GM12801 (cell line): ENCODE measurements around the gene ABCF2.

Experiments used
- TF ChIP-seq, protein P1 (sequence below): IDR thresholded peaks from one replicate; pipeline ENCODE4 v1.5.1; 2011; ENCODE audit warnings: control low read depth; ENCODE audit not compliant: insufficient read length; ENCODE audit errors: extremely low read depth

ABCF2 gene

DNA sequence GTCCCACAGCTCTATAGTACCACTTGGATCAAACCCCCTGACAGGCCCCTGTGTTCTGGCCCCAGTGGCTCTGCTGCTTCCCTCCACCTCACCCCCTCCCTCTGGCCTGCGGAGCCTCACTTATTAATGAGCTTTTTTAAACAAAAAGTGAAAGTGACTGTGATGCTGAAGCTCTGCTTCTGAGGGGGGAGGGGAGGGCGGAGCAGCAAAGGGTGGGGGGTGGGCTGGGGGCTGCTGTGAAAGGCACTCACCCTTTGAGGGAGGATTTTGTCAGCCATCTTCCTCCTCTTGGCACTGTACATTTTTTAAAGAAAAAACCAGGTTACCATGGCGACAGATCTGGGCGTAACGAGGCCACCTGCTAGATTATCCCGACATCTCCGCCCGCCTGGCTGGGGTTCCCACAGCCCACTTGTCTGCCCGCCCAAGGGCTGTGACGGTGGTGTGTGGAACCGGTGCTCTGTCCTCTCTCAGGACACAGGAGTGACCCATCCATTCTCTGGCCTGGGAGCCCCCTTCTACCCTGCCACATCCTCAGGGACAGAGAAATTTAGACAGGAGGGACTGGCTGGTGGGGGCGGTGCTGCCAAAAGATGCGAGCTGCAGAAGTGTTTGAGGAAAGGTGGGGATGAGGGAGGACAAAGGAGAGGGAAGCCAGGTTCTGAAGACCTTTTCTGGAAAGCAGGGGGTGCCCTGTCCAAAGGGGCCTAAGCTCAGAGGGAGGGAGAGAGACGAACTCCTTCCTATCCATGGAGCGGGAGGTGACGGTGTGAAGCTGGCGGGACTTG is 16.6 kb upstream of the ABCF2 start:
- TF ChIP-seq, protein P1, sequence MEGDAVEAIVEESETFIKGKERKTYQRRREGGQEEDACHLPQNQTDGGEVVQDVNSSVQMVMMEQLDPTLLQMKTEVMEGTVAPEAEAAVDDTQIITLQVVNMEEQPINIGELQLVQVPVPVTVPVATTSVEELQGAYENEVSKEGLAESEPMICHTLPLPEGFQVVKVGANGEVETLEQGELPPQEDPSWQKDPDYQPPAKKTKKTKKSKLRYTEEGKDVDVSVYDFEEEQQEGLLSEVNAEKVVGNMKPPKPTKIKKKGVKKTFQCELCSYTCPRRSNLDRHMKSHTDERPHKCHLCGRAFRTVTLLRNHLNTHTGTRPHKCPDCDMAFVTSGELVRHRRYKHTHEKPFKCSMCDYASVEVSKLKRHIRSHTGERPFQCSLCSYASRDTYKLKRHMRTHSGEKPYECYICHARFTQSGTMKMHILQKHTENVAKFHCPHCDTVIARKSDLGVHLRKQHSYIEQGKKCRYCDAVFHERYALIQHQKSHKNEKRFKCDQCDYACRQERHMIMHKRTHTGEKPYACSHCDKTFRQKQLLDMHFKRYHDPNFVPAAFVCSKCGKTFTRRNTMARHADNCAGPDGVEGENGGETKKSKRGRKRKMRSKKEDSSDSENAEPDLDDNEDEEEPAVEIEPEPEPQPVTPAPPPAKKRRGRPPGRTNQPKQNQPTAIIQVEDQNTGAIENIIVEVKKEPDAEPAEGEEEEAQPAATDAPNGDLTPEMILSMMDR, result no peak

DNA sequence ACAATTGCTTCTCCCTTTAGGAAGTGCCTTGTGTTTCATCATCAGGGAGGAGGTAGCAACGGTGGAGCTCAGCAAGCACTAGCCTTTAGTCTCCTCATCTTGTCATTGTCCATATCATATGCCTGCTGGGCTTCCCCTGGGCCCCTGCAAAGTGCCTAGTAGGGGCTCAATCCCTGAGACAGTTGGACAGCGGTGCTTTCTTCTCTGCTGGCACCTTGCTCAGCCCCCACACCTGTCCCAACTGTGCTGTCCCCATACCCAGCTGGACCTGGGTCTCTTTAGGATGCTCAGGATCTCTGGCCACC is 16.0 kb upstream of the ABCF2 start:
- TF ChIP-seq, protein P1, result no peak

GRCh38 chr7:151242159-151243044 is 15.4 kb upstream of the ABCF2 start:
- TF ChIP-seq, protein P1, result no peak

- TF ChIP-seq, protein P1, result no peak
Measured at GRCh38 chr7:151241755-151242096, 14.7 kb upstream of the ABCF2 start.

- TF ChIP-seq, protein P1, result no peak
Measured at GRCh38 chr7:151240942-151241754, 14.1 kb upstream of the ABCF2 start.

- TF ChIP-seq, protein P1, result no peak
Measured at GRCh38 chr7:151240536-151240935, 13.5 kb upstream of the ABCF2 start.
